Brain microvascular endothelial cell (primary cell): ENCODE measurements around the gene TAF7.

ENCODE experiments used
- DNase-seq: peaks from one replicate; pipeline ENCODE4 v3.0.0-alpha.2; 2020
- H3K27ac ChIP-seq: fragments of 250-450 bp; sonication (Bioruptor Pico); 2 replicates; pipeline ENCODE4 v1.5.1; 2020; ENCODE audit warnings: mild to moderate bottlenecking, moderate library complexity
- H3K27me3 ChIP-seq: fragments of 250-450 bp; sonication (Bioruptor Pico); replicated peaks from 2 replicates; pipeline ENCODE4 v1.5.1; 2020; ENCODE audit warnings: mild to moderate bottlenecking
- H3K36me3 ChIP-seq: fragments of 250-450 bp; sonication (Bioruptor Pico); replicated peaks from 2 replicates; pipeline ENCODE4 v1.5.1; 2020; ENCODE audit warnings: mild to moderate bottlenecking
- H3K4me3 ChIP-seq: 2 replicates; pipeline ENCODE4 v1.5.1; 2011; ENCODE audit warnings: low read depth, mild to moderate bottlenecking, control low read depth, low read length, moderate library complexity
- in situ Hi-C: cut with HindIII; loops from 2 replicates; pipeline ENCODE4 v1.10.0; 2017; ENCODE audit warnings: low sequenced_read_pairs, low pct_ligation_motif_present
- TF ChIP-seq, protein P1 (sequence below): IDR thresholded peaks from 2 replicates; pipeline ENCODE4 v1.5.1; 2011; ENCODE audit warnings: low read depth, mild to moderate bottlenecking, moderate library complexity, low read length, control low read depth, inconsistent platforms; ENCODE audit errors: missing control alignments

The TAF7 gene

DNA sequence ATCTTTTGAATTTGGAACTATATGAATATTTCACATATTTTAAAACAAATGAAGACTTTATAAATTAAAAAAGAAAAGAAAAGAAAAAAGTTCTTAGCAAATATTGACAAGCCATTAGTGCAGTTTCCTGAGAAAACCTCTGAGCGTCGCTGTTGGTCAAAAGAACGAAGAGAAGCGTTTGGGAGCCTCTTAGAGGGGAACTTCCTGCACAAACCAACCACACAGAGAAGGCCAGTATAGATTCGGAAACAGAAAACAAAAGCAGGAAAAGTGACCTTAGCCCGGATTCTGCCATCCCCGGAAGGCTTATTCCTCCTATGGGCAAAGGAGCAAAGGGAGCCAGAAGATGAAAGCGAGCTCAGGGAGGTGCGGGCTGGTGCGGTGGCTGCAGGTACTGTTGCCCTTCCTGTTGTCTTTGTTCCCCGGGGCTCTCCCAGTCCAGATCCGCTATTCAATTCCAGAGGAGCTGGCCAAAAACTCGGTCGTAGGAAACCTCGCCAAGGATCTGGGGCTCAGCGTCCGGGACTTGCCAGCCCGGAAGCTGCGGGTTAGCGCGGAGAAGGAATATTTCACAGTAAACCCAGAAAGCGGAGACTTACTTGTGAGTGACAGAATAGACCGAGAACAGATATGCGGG, 39.3 kb upstream of the TAF7 start, which contains the start of gene PCDHGB2:
TSS of gene PCDHGB2 (plus strand) at position 205 of the 637 bp plus-strand sequence. CDS start at position 347, 142 bp downstream.
- Histone ChIP-seq H3K27me3 (peaks cover 5% of the 10 kb centered on the region), H3K4me3 (peak within 1 kb of the TSS; percentile 40), H3K36me3 (no peaks in the 10 kb centered on the region), H3K27ac (no peak within 1 kb of the TSS)
- TF ChIP-seq, protein P1, sequence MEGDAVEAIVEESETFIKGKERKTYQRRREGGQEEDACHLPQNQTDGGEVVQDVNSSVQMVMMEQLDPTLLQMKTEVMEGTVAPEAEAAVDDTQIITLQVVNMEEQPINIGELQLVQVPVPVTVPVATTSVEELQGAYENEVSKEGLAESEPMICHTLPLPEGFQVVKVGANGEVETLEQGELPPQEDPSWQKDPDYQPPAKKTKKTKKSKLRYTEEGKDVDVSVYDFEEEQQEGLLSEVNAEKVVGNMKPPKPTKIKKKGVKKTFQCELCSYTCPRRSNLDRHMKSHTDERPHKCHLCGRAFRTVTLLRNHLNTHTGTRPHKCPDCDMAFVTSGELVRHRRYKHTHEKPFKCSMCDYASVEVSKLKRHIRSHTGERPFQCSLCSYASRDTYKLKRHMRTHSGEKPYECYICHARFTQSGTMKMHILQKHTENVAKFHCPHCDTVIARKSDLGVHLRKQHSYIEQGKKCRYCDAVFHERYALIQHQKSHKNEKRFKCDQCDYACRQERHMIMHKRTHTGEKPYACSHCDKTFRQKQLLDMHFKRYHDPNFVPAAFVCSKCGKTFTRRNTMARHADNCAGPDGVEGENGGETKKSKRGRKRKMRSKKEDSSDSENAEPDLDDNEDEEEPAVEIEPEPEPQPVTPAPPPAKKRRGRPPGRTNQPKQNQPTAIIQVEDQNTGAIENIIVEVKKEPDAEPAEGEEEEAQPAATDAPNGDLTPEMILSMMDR: peak; percentile 48
- in situ Hi-C loops: no loop called here
- DNase-seq: no peak

DNA sequence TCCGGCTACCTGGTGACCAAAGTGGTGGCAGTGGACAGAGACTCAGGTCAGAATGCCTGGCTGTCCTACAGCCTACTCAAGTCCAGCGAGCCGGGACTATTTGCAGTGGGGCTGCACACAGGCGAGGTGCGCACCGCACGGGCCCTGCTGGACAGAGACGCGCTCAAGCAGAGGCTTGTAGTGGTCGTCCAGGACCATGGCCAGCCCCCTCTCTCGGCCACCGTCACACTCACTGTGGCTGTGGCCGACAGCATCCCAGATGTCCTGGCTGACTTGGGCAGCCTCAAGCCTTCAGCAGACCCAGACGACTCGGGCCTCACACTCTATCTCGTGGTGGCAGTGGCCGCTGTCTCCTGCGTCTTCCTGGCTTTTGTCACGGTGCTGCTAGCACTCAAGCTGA, 36.4 kb upstream of the TAF7 start:
- Histone ChIP-seq H3K27me3 (no peaks in the 10 kb centered on the region), H3K36me3 (no peaks in the 10 kb centered on the region), H3K4me3 (no peak overlapping the region), H3K27ac (no peak overlapping the region)
- in situ Hi-C loops: no loop called here
- TF ChIP-seq, protein P1: no peak
- no peak for DNase-seq

DNA sequence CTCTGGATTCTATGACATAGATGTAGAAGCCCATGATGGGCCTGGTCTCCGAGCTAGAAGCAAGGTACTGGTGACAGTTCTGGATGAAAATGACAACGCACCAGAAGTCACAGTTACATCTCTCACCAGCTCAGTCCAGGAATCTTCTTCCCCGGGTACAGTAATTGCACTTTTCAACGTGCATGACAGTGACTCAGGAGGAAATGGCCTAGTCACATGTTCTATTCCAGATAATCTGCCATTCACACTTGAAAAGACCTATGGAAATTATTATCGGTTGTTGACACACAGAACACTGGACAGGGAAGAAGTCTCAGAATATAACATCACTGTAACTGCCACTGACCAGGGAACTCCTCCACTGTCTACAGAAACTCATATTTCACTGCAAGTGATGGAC, 35.5 kb upstream of the TAF7 start:
- in situ Hi-C loops: no loop called here
- Histone ChIP-seq H3K27me3 (no peaks in the 10 kb centered on the region), H3K27ac (no peak overlapping the region), H3K4me3 (no peak overlapping the region), H3K36me3 (no peaks in the 10 kb centered on the region)
- no peak for DNase-seq
- TF ChIP-seq, protein P1: no peak

DNA sequence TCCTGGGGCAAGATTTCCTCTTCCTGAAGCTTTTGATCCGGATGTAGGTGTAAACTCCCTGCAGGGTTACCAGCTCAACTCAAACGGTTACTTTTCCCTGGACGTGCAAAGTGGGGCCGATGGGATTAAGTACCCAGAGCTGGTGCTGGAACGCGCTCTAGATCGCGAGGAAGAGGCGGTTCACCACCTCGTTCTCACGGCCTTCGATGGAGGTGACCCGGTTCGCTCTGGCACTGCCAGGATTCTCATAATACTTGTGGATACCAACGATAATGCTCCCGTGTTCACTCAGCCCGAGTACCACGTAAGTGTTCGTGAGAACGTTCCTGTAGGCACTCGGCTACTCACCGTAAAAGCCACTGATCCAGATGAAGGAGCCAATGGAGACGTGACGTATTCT, 35.1 kb upstream of the TAF7 start:
- in situ Hi-C loops: no loop called here
- TF ChIP-seq, protein P1: no peak
- no peaks in the 10 kb centered on the region for H3K27me3 ChIP-seq
- H3K4me3 ChIP-seq: no peak overlapping the region
- no peak for DNase-seq
- H3K27ac ChIP-seq: no peak overlapping the region
- no peaks in the 10 kb centered on the region for H3K36me3 ChIP-seq

DNA sequence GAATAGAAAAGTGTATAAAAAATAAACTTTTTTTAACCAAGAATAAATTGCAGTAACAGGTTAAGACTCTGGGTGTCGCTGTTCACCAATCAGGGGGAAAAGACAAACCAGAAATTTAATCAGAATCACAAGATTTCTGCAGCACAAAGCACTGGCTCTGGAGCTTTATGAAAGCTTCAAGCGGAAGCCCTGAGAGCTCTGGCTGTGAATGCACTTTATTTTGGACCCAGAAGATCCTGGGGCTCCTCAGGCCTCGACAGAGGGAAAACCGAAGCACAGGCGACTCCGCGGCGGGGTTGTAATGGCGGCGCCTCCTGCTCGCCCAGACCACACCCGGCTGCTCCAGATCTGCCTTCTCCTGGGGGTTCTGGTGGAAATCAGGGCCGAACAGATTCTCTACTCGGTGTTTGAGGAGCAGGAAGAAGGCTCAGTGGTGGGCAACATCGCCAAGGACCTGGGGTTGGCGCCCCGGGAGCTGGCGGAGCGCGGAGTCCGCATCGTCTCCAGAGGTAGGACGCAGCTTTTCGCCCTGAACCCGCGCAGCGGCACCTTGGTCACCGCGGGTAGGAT, 34.4 kb upstream of the TAF7 start, which contains the start of gene PCDHGA4:
TSS of gene PCDHGA4 (plus strand) at position 122 of the 570 bp plus-strand sequence. CDS start at position 209, 87 bp downstream.
- in situ Hi-C loops: no loop called here
- TF ChIP-seq, protein P1: peak; percentile 37
- Histone ChIP-seq H3K27ac (no peak within 1 kb of the TSS), H3K27me3 (no peaks in the 10 kb centered on the region), H3K36me3 (no peaks in the 10 kb centered on the region), H3K4me3 (peak within 1 kb of the TSS; percentile 31)
- no peak for DNase-seq

DNA sequence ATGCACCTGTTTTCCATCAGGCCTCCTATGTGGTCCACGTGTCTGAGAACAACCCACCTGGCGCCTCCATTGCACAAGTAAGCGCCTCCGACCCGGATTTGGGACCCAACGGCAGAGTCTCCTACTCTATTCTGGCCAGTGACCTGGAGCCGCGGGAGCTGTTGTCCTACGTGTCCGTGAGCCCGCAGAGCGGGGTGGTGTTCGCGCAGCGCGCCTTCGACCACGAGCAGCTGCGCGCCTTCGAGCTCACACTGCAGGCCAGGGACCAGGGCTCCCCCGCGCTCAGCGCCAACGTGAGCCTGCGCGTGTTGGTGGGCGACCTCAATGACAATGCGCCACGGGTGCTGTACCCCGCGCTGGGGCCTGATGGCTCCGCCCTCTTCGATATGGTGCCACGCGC, 31.0 kb upstream of the TAF7 start:
- no peaks in the 10 kb centered on the region for H3K27me3 ChIP-seq
- H3K36me3 ChIP-seq: no peaks in the 10 kb centered on the region
- H3K4me3 ChIP-seq: no peak overlapping the region
- TF ChIP-seq, protein P1: no peak
- no peak for DNase-seq
- H3K27ac ChIP-seq: no peak overlapping the region
- in situ Hi-C loops: no loop called here
